ENCODE data around the gene LRR1.
"Not testable (repeated sequence)": the region's sequence is repeated elsewhere in the genome, so short reads cannot be mapped to it uniquely, and the experiment has no call there.

LRR1 gene

GRCh38 chr14:49598485-49599300, at the start of gene LRR1:
TSS of gene LRR1 (plus strand) at chr14:49598940. CDS start at chr14:49599021, 81 bp downstream.
- DNase-seq (ENCODE audit: low read depth) = peak; percentile 78

GRCh38 chr14:49549446-49549845, 49.3 kb upstream of the LRR1 start:
- no peak for DNase-seq (ENCODE audit: low read depth)

GRCh38 chr14:49549881-49550280, 48.9 kb upstream of the LRR1 start:
- no peak for DNase-seq (ENCODE audit: low read depth)

GRCh38 chr14:49550286-49551184, 48.2 kb upstream of the LRR1 start:
- DNase-seq (ENCODE audit: low read depth) = peak; percentile 3

- no peak for DNase-seq (ENCODE audit: low read depth)
Measured at GRCh38 chr14:49551569-49551968, 47.2 kb upstream of the LRR1 start.

- no peak for DNase-seq (ENCODE audit: low read depth)
Measured at GRCh38 chr14:49553106-49553505, 45.6 kb upstream of the LRR1 start.

GRCh38 chr14:49553892-49554291, 44.8 kb upstream of the LRR1 start:
- DNase-seq (ENCODE audit: low read depth) = no peak

GRCh38 chr14:49559979-49560768, 38.6 kb upstream of the LRR1 start:
- no peak for DNase-seq (ENCODE audit: low read depth)

- no peak for DNase-seq (ENCODE audit: low read depth)
Measured at GRCh38 chr14:49566714-49567113, 32.0 kb upstream of the LRR1 start.

GRCh38 chr14:49569281-49569680, 29.5 kb upstream of the LRR1 start:
- DNase-seq (ENCODE audit: low read depth) = no peak

- no peak for DNase-seq (ENCODE audit: low read depth)
Measured at GRCh38 chr14:49574038-49574437, 24.7 kb upstream of the LRR1 start.

GRCh38 chr14:49578141-49578540, 20.6 kb upstream of the LRR1 start:
- no peak for DNase-seq (ENCODE audit: low read depth)

GRCh38 chr14:49579841-49580240, 18.9 kb upstream of the LRR1 start:
- DNase-seq (ENCODE audit: low read depth) = no peak

GRCh38 chr14:49581209-49582112, 17.3 kb upstream of the LRR1 start:
- DNase-seq (ENCODE audit: low read depth) = no peak

GRCh38 chr14:49582113-49582977, 16.4 kb upstream of the LRR1 start:
- no peak for DNase-seq (ENCODE audit: low read depth)

- no peak for DNase-seq (ENCODE audit: low read depth)
Measured at GRCh38 chr14:49583629-49584028, 15.1 kb upstream of the LRR1 start.

- no peak for DNase-seq (ENCODE audit: low read depth)
Measured at GRCh38 chr14:49584058-49584457, 14.7 kb upstream of the LRR1 start.

GRCh38 chr14:49584981-49585640, 13.6 kb upstream of the LRR1 start:
- DNase-seq (ENCODE audit: low read depth) = not testable (repeated sequence)

GRCh38 chr14:49585803-49586672, 12.7 kb upstream of the LRR1 start, which contains the start of gene RPS29:
TSS of gene RPS29 (minus strand) at chr14:49586380. CDS start at chr14:49586346, 34 bp downstream.
- peak; percentile 98 for DNase-seq (ENCODE audit: low read depth)
